Stimulated activated CD8-positive, alpha-beta memory T cell treated with anti-CD3 and anti-CD28 coated beads, Interleukin-12 subunit alpha, Interleukin-12 subunit beta, amount 100 ng/mL, for 24 hours (primary cell): ENCODE results near the gene YPEL4.

Experiments used
- DNase-seq: peaks from one replicate; pipeline ENCODE4 v3.0.0-alpha.2; 2020; ENCODE audit errors: extremely low read depth

Gene YPEL4

GRCh38 chr11:57633394-57634070 lies 16.2 kb downstream of the YPEL4 start:
- no peak for DNase-seq

- DNase-seq = no peak
Observed at GRCh38 chr11:57632116-57632515, 17.6 kb downstream of the YPEL4 start.

GRCh38 chr11:57630171-57630570 lies 19.5 kb downstream of the YPEL4 start:
- no peak for DNase-seq

GRCh38 chr11:57626895-57627294 lies 22.8 kb downstream of the YPEL4 start:
- DNase-seq = no peak

GRCh38 chr11:57624864-57625263 lies 24.8 kb downstream of the YPEL4 start:
- no peak for DNase-seq

- DNase-seq = no peak
Observed at GRCh38 chr11:57622263-57622662, 27.4 kb downstream of the YPEL4 start.

- no peak for DNase-seq
Observed at GRCh38 chr11:57620467-57620866, 29.2 kb downstream of the YPEL4 start.

- DNase-seq = no peak
Observed at GRCh38 chr11:57619331-57619730, 30.4 kb downstream of the YPEL4 start.

GRCh38 chr11:57618438-57618837 lies 31.3 kb downstream of the YPEL4 start:
- DNase-seq = no peak

- DNase-seq = no peak
Observed at GRCh38 chr11:57616595-57616994, 33.1 kb downstream of the YPEL4 start.

- DNase-seq = no peak
Observed at GRCh38 chr11:57615308-57615707, 34.4 kb downstream of the YPEL4 start.

- DNase-seq = no peak
Observed at GRCh38 chr11:57614234-57614772, 35.4 kb downstream of the YPEL4 start.

- DNase-seq = no peak
Observed at GRCh38 chr11:57610170-57610569, 39.5 kb downstream of the YPEL4 start.

- DNase-seq = no peak
Observed at GRCh38 chr11:57605028-57605420, 44.7 kb downstream of the YPEL4 start.

- DNase-seq = no peak
Observed at GRCh38 chr11:57604296-57605027, 45.2 kb downstream of the YPEL4 start.

- no peak for DNase-seq
Observed at GRCh38 chr11:57601297-57601696, 48.4 kb downstream of the YPEL4 start.

GRCh38 chr11:57599381-57599780 lies 50.3 kb downstream of the YPEL4 start:
- DNase-seq = no peak

GRCh38 chr11:57598831-57599155 lies 50.9 kb downstream of the YPEL4 start:
- DNase-seq = no peak

GRCh38 chr11:57597916-57598830 lies 51.5 kb downstream of the YPEL4 start:
- DNase-seq = no peak

GRCh38 chr11:57597461-57597915 lies 52.2 kb downstream of the YPEL4 start, which contains the start of gene SERPING1:
Gene SERPING1, plus strand, starts transcription at chr11:57597685. Its CDS starts 586 bp downstream, at chr11:57598271.
- DNase-seq = no peak

- no peak for DNase-seq
Observed at GRCh38 chr11:57596266-57596885, 53.3 kb downstream of the YPEL4 start.
